ENCODE measurements around the gene UMOD. TPM values are rescaled to one million over a fixed set of nuclear protein-coding genes. Genes with fewer than 3 reads are reported as not detected.

UMOD gene
- total RNA-seq, 2 donors from 2014 or later = not detected

GRCh38 chr16:20349615-20350014 is 2.9 kb downstream of the UMOD start:
- no peaks in the 10 kb centered on the region for H3K9me3 Mint-ChIP-seq
- H3K4me3 Mint-ChIP-seq = no peak overlapping the region
- DNase-seq = no peak
- H3K36me3 Mint-ChIP-seq (ENCODE audit: insufficient read depth in 2 of 2) = no peaks in the 10 kb centered on the region
- ATAC-seq (replicated peaks in 1 of 2) = no peak
- H3K4me1 Mint-ChIP-seq (ENCODE audit: low read depth) = no peaks in the 10 kb centered on the region
- no peak overlapping the region for H3K27ac Mint-ChIP-seq
- peaks cover 4% of the 10 kb centered on the region for H3K27me3 Mint-ChIP-seq (ENCODE audit: low read depth)

GRCh38 chr16:20348365-20349185 is 3.9 kb downstream of the UMOD start:
- Mint-ChIP-seq H3K4me3 (no peak overlapping the region), H3K27me3 (ENCODE audit: low read depth) (peaks cover 4% of the 10 kb centered on the region), H3K36me3 (ENCODE audit: insufficient read depth in 2 of 2) (no peaks in the 10 kb centered on the region), H3K9me3 (no peaks in the 10 kb centered on the region), H3K4me1 (ENCODE audit: low read depth) (no peaks in the 10 kb centered on the region), H3K27ac (no peak overlapping the region)
- ATAC-seq (replicated peaks in 1 of 2) (no peak), DNase-seq (peak in 1 of 2 donors; percentile 1)

GRCh38 chr16:20347666-20348364 is 4.7 kb downstream of the UMOD start:
- no peak overlapping the region for H3K27ac Mint-ChIP-seq

GRCh38 chr16:20344611-20345010 is 7.9 kb downstream of the UMOD start:
- Mint-ChIP-seq H3K4me3 (no peak overlapping the region), H3K9me3 (no peaks in the 10 kb centered on the region), H3K27me3 (ENCODE audit: low read depth) (no peaks in the 10 kb centered on the region), H3K4me1 (ENCODE audit: low read depth) (no peaks in the 10 kb centered on the region), H3K27ac (no peak overlapping the region), H3K36me3 (ENCODE audit: insufficient read depth in 2 of 2) (no peaks in the 10 kb centered on the region)
- no peak for ATAC-seq (replicated peaks in 1 of 2)
- DNase-seq = no peak

More at GRCh38 chr16:20347666-20348364, 4.7 kb downstream of the UMOD start:
- H3K27me3 Mint-ChIP-seq (ENCODE audit: low read depth) = peaks cover 2% of the 10 kb centered on the region
- ATAC-seq (replicated peaks in 1 of 2) = no peak
- H3K4me1 Mint-ChIP-seq (ENCODE audit: low read depth) = no peaks in the 10 kb centered on the region
- DNase-seq = no peak
- no peaks in the 10 kb centered on the region for H3K36me3 Mint-ChIP-seq (ENCODE audit: insufficient read depth in 2 of 2)
- no peak overlapping the region for H3K4me3 Mint-ChIP-seq
- H3K9me3 Mint-ChIP-seq = no peaks in the 10 kb centered on the region

- Mint-ChIP-seq H3K36me3 (ENCODE audit: insufficient read depth in 2 of 2) (no peaks in the 10 kb centered on the region), H3K27ac (no peak overlapping the region), H3K4me3 (no peak overlapping the region), H3K27me3 (ENCODE audit: low read depth) (no peaks in the 10 kb centered on the region), H3K9me3 (no peaks in the 10 kb centered on the region), H3K4me1 (ENCODE audit: low read depth) (no peaks in the 10 kb centered on the region)
- ATAC-seq (replicated peaks in 1 of 2) (no peak), DNase-seq (no peak)
These were observed 12.8 kb downstream of the UMOD start for GRCh38 chr16:20339744-20340143.

- Mint-ChIP-seq H3K4me3 (no peak overlapping the region), H3K9me3 (no peaks in the 10 kb centered on the region), H3K27me3 (ENCODE audit: low read depth) (no peaks in the 10 kb centered on the region), H3K36me3 (ENCODE audit: insufficient read depth in 2 of 2) (no peaks in the 10 kb centered on the region), H3K4me1 (ENCODE audit: low read depth) (no peaks in the 10 kb centered on the region), H3K27ac (no peak overlapping the region)
- ATAC-seq (replicated peaks in 1 of 2) = no peak
- no peak for DNase-seq
These were observed 15.6 kb downstream of the UMOD start for GRCh38 chr16:20336955-20337354.

- no peaks in the 10 kb centered on the region for H3K27me3 Mint-ChIP-seq (ENCODE audit: low read depth)
- H3K9me3 Mint-ChIP-seq = peaks cover 0 to 1% of the 10 kb centered on the region in 2 donors
- ATAC-seq (replicated peaks in 1 of 2) = no peak
These were observed 18.1 kb downstream of the UMOD start for GRCh38 chr16:20334396-20334795.

GRCh38 chr16:20333120-20333519 is 19.4 kb downstream of the UMOD start:
- ATAC-seq (replicated peaks in 1 of 2) (no peak), DNase-seq (no peak)
- H3K9me3 Mint-ChIP-seq = peaks cover 0 to 1% of the 10 kb centered on the region in 2 donors
- H3K4me3 Mint-ChIP-seq = no peak overlapping the region
- no peaks in the 10 kb centered on the region for H3K36me3 Mint-ChIP-seq (ENCODE audit: insufficient read depth in 2 of 2)
- no peaks in the 10 kb centered on the region for H3K4me1 Mint-ChIP-seq (ENCODE audit: low read depth)
- H3K27me3 Mint-ChIP-seq (ENCODE audit: low read depth) = no peaks in the 10 kb centered on the region
- no peak overlapping the region for H3K27ac Mint-ChIP-seq

More at GRCh38 chr16:20334396-20334795, 18.1 kb downstream of the UMOD start:
- no peaks in the 10 kb centered on the region for H3K4me1 Mint-ChIP-seq (ENCODE audit: low read depth)
- H3K27ac Mint-ChIP-seq = no peak overlapping the region
- DNase-seq = no peak
- no peaks in the 10 kb centered on the region for H3K36me3 Mint-ChIP-seq (ENCODE audit: insufficient read depth in 2 of 2)
- H3K4me3 Mint-ChIP-seq = no peak overlapping the region

- DNase-seq = no peak
- no peak overlapping the region for H3K27ac Mint-ChIP-seq
- H3K27me3 Mint-ChIP-seq (ENCODE audit: low read depth) = no peaks in the 10 kb centered on the region
- no peak for ATAC-seq (replicated peaks in 1 of 2)
- no peaks in the 10 kb centered on the region for H3K4me1 Mint-ChIP-seq (ENCODE audit: low read depth)
- H3K36me3 Mint-ChIP-seq (ENCODE audit: insufficient read depth in 2 of 2) = no peaks in the 10 kb centered on the region
- no peak overlapping the region for H3K4me3 Mint-ChIP-seq
- H3K9me3 Mint-ChIP-seq = peaks cover 0 to 1% of the 10 kb centered on the region in 2 donors
These were observed 20.1 kb downstream of the UMOD start for GRCh38 chr16:20332411-20332810.

GRCh38 chr16:20331635-20332034 is 20.9 kb downstream of the UMOD start:
- H3K36me3 Mint-ChIP-seq (ENCODE audit: insufficient read depth in 2 of 2) = no peaks in the 10 kb centered on the region
- no peaks in the 10 kb centered on the region for H3K4me1 Mint-ChIP-seq (ENCODE audit: low read depth)
- no peaks in the 10 kb centered on the region for H3K27me3 Mint-ChIP-seq (ENCODE audit: low read depth)
- DNase-seq = no peak
- ATAC-seq (replicated peaks in 1 of 2) = no peak
- H3K9me3 Mint-ChIP-seq = peaks cover 0 to 1% of the 10 kb centered on the region in 2 donors
- no peak overlapping the region for H3K4me3 Mint-ChIP-seq
- H3K27ac Mint-ChIP-seq = no peak overlapping the region

GRCh38 chr16:20329392-20330138 is 22.9 kb downstream of the UMOD start:
- DNase-seq = no peak
- Mint-ChIP-seq H3K4me1 (ENCODE audit: low read depth) (no peaks in the 10 kb centered on the region), H3K27me3 (ENCODE audit: low read depth) (no peaks in the 10 kb centered on the region), H3K36me3 (ENCODE audit: insufficient read depth in 2 of 2) (no peaks in the 10 kb centered on the region), H3K4me3 (no peak overlapping the region), H3K9me3 (peaks cover 0 to 1% of the 10 kb centered on the region in 2 donors), H3K27ac (no peak overlapping the region)
- ATAC-seq (replicated peaks in 1 of 2) = no peak

- Mint-ChIP-seq H3K36me3 (ENCODE audit: insufficient read depth in 2 of 2) (no peaks in the 10 kb centered on the region), H3K4me1 (ENCODE audit: low read depth) (no peaks in the 10 kb centered on the region), H3K9me3 (peaks cover 0 to 1% of the 10 kb centered on the region in 2 donors), H3K27me3 (ENCODE audit: low read depth) (no peaks in the 10 kb centered on the region), H3K27ac (no peak within 1 kb of the TSS), H3K4me3 (no peak within 1 kb of the TSS)
- ATAC-seq (replicated peaks in 1 of 2) (no peak), DNase-seq (no peak)
These were observed 25.0 kb downstream of the UMOD start, which contains the start of gene GP2 for GRCh38 chr16:20327444-20328041. Gene GP2, minus strand, starts transcription at chr16:20327513. Its CDS starts 1,082 bp downstream, at chr16:20326431.

All from activated T-cell treated with anti-CD3 and anti-CD28 coated beads, Interleukin-2, amount 50 U/mL, for 72 hours (primary cell).